NCI-H748 (cell line): ENCODE data around the gene BRD1.
"Not testable (repeated sequence)": the region's sequence is repeated elsewhere in the genome, so short reads cannot be mapped to it uniquely, and the experiment has no call there.

ENCODE experiments used
- DNase-seq: peaks from one replicate; lab custom pipeline; 2025; ENCODE audit not compliant: unreplicated experiment; lab: John Stamatoyannopoulos, UW

Gene BRD1

DNA sequence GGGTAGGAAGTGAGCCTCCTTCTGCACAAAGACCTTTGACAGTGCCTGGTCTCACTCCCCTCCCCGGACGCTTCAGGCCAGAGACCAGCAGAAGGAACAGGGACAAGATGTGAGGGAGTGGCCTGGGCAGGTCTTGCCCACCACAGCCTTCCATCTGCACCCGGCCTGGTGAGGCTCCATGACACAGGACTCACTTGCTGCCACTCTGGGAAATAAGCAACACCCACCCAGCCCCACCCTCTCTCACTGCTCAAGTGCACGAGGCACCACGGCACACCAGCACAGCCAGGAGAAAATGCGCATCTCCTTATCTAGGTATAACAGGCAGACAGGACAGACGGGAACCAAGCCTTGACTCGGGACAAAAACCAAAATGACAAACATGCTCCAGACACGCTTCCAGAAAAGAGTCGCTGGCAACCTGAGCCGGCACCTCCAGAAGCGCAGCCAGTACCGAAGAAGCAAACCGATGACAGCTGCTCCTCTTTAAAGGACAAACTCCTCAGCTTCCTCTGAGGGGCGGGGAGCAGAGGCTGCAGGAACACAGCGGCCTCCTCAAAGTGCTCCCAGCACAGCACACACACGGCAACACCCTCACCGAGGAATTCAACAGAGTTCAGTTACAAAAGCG lies 41.7 kb downstream of the BRD1 start:
- no peak for DNase-seq

DNA sequence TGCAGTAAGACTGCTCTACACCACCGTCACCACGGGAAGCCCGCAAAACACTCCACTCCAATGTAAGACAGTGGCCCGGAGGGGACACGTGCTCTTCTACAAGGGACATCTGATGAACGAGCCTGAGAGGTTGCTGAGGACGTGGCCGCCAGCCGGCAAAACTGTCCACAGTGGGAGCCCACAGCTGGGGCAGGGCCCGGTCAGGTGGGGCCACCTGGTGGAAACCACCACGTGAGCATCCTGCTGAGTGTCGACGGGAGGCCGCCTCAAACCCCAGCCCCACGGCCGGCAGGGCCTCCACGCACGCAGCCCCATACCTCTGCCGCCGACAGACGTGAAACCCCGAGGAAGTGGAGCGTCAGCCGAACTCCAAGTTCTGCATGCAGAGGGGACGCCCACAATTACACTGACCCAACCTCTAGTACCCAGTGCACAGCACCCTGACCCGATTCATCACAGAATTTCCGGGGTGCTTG lies 42.6 kb downstream of the BRD1 start:
- no peak for DNase-seq

GRCh38 chr22:49784630-49784971 lies 43.1 kb downstream of the BRD1 start:
- DNase-seq: no peak

DNA sequence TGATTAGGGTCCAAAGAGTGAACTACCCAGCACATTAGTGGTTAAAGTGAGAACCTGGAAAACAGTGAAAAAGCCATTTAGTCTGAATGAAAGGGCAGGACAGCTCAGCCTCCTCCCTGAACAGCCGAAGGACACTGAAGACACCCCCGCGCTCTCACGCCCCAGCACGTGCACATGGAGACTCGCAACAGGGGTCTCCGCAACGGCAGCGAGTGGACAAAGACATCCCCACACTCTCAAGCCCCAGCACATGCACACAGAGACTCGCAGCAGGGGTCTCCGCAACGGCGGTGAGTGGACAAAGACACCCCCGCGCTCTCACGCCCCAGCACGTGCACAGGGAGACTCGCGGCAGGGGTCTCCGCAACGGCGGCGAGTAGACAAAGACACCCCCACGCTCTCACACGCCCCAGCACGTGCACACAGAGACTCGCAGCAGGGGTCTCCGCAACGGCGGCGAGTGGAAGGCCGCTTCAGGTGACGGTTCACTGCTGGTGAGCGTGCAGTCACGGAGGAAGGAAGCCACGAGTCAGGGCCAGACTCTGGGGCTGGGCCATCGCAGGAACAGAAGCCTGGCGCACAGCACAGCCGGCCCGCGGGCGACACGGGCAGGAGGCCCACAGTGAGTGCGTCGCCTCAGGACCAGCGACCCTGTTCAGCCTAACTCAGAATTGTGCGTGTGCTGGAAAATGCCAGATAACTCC lies 43.6 kb downstream of the BRD1 start:
- no peak for DNase-seq

- DNase-seq: no peak
These were observed 44.5 kb downstream of the BRD1 start for GRCh38 chr22:49783036-49783746.

GRCh38 chr22:49781886-49782285 lies 45.8 kb downstream of the BRD1 start:
- DNase-seq: not testable (repeated sequence)

GRCh38 chr22:49781289-49781782 lies 46.3 kb downstream of the BRD1 start:
- DNase-seq: no peak

DNA sequence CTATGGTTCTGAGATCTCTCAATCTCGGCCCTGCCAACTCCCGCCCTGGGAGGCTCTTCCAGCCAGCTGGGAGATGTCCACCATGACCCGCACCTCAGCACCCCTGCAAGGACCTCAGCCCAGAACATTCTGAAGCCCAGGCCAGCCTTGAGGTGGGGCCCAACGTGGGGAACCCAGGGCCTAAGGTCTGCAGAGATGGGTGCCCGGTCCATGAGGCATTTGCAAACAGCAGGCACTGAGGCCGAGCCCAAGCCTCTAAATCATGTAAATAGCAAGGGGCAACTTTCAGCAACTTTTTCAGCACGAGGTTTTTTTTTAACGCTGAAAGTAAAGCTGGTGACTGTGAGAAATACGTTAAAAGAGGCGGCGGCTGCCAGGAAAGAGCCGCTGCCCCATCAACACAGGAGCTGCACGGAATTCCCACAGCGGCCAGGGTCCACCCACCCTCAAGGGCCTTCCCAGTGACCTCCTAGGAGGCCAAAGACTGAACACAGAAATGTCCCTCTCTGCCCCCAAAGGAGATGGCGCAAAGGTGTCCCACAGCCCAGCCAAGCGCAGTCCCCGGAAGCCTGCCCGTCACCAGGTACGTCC lies 46.9 kb downstream of the BRD1 start:
- DNase-seq: no peak

DNA sequence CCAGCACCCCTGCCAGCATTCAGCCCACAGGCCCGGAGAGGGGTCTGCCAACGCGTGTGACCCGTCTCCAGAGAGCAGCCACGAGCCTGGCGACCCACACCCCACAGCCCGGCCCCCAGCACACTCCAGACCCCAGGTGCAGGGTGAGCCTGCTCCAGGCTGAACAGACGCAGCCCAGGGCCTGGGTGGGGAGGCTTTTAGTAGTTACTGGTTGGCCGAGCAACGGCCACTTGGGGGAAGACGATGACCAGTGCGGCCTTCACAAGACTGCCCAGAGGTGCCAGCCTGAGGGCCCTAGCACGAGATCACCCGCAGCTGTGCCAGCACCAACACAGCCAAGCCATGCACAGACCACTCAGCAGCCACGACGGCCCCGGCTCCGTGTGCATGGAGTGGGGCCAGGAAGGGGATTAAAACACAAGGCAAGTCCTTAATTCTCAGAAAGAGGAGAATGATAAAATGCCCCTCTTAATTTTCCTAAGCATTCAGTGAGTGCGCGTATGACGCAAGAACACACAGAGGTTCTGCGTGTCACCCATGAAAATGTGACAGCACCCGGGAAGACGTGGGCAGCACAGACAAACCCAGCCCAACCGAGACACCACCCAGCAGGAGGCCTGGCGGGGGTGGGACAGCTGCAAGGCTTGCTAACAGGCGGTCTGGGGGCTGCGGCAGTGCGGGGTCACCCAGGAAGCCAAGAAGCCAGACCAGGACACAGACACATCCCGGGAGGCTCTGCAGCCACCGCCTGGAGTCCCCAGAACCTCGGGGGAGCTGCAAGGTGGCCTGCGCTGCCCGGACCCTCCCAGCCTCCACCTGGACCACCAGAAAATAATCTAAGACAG lies 47.6 kb downstream of the BRD1 start:
- no peak for DNase-seq

DNA sequence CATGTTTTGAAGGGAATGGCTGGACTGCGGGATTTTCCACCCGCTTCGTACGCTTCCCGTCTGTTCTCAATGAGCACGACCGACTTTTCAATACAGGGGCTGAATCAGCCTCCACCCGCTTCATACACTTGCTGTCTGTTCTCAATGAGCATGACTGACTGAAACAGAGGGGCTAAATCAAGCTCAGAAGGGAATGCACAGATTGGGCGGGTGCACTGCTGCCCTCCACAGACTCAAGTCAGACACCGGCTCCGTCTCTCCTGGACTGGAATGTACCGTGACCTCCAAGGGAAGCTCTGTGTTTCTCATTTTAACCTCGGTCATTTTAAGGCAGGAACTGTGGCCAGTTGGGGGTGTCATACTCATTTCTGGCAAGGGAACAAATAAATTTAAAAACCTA lies 48.5 kb downstream of the BRD1 start:
- no peak for DNase-seq

- no peak for DNase-seq
These were observed 50.0 kb downstream of the BRD1 start for GRCh38 chr22:49777569-49778249.

DNA sequence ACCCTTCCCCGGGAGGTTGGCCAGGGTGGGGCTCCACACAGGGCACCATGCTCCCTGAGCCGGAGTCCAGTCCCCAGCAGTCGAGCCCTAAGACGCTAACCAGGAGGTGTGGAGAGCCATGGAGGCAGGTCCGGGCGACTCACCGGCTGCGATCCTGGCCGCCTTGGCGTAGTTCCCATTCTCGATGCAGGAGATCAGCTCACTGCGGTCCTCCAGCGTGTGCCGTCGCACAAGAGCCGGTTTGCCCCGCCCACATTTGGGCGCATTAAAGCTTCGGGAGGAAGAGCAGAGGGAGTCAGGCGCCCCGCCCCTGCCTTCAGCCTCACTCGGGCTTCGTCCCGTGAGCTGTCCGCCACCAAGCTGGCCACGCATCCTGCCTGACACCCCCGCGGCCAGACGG lies 50.8 kb downstream of the BRD1 start:
- no peak for DNase-seq

GRCh38 chr22:49775867-49776511 lies 51.7 kb downstream of the BRD1 start:
- DNase-seq: no peak

- DNase-seq: no peak
These were observed 52.3 kb downstream of the BRD1 start for GRCh38 chr22:49775191-49775866.

GRCh38 chr22:49774499-49775151 lies 53.0 kb downstream of the BRD1 start:
- no peak for DNase-seq

DNA sequence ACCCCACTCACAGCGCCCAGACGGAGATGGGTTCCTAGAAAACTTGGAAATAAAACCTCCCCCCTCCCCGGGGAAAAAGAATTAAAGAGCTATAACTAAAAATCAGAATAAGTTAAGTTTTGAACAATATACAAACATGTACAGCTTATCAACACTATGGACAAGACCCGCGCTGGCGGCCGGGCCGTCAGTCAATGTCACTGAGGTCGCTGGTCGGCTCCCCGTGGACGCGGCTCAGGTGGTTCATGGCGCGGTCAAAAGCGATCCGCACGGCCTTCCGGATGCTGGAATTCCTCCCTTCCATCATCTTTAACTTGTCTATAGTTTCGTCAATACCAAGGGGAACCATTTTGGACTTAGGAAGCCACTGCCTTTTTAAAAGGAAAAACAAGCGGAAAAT lies 53.6 kb downstream of the BRD1 start:
- DNase-seq: no peak

DNA sequence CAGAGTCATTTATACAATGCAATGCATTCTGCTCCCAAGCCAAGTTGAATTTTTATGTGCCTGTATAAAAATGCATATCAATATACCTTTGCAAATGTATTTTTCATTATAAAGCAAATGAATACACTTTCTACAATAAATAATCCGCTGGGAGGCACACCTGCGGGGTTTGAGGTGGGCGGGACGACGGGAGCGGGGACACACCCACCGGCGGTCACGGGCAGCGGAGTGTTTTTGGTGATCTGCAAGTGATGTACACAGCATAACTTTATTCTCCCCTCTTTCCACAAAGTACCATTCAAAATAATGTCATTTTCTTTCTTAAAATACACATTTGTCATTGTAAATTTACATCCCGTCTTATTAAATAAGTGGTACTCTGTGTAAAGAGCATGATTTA lies 54.1 kb downstream of the BRD1 start:
- DNase-seq: no peak

DNA sequence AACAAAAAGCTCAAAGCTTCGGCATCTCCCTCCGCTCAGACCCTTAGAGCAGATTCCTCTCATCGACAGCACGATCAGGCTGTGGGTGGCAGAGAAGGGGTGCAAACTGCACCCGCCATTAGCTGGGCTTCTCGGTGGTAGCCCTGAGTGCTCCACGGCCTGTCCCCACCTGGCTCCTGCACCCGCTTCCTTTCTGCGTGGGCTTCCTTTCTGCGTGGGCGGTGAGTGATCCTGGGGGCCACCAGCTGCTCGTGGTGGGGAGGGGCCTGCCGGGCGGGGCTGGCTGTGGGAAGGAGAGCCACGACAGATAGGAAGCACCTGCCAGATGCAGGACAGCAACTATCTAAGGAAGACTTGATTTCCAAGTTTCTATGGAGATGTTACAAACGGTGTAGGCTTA lies 55.0 kb downstream of the BRD1 start:
- no peak for DNase-seq
